Stimulated activated CD4-positive, alpha-beta T cell treated with anti-CD3 and anti-CD28 coated beads, Interleukin-15, amount 100 ng/mL, for 48 hours (primary cell): ENCODE measurements around the gene ABTB2.
"Not testable (repeated sequence)": the region's sequence is repeated elsewhere in the genome, so short reads cannot be mapped to it uniquely, and the experiment has no call there.

Experiments used
- DNase-seq, 2 donors: peaks; one replicate each; pipeline ENCODE4 v3.0.0-alpha.2; 2020; ENCODE audit warnings: low read depth in 2 of 2

ABTB2 gene

DNA sequence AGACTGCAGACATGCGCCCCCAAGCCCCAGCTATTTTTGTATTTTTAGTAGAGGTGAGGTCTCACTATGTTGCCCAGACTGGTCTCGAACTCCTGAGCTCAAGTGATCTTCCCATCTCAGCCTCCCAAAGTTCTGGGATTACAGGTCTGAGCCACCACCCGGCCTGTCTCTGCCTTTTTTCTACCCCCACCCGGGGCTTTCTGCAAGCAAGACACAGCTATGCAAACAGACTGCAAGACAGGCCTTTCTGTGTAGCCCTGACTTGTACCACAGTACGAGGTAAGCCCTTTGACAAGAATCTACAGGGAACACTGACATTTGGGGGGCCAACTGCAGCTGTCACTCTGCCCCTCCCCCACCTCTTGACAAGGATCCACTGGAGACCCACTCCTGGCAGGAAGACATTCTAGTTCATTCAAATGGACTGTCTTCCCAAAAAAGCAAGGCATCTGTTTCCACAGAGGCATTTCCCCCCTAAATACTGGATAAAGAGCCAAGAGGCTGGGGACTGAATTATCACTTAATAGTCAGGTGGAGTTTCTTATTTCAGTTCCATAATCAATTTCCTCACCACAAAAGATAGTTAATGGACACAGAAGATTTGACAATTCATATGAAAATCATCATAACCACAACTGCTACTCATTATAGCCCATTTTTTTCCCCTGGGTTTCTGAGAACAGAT, 118.2 kb downstream of the ABTB2 start:
- DNase-seq, result no peak

DNA sequence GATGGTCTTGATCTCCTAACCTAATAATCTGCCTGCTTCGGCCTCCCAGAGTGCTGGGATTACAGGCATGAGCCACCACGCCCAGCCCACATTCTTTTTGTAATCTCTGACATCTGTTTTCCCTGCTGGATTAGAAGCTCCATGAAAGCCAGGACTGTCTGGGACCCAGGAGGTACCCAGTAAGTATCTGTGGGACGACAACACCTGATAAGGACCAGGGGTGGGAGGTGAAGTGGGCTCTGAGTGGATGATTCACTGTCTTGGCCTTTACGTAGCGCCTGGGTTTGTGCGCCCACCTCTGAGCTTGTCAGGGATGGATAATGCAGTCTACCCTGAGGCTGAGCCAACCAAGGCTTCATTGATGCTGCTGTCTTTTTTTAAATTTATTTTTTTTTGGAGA, 118.8 kb downstream of the ABTB2 start:
- no peak for DNase-seq

DNA sequence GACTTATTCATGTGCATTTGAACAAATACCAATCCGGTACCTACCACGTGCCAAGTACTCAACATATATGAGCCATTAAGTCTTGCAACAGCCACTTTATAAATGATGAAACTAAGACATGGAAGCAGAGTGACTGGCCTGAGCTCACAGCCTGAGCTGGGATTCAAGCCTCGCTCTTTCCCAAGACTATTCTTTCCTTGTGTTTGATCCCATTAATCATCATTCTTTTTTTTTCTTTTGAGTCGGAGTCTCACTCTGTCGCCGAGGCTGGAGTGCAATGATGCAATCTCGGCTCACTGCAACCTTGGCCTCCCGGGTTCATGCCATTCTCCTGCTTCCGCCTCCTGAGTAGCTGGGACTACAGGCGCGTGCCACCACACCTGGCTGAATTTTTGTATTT, 119.3 kb downstream of the ABTB2 start:
- no peak for DNase-seq

- no peak for DNase-seq
Measured at GRCh38 chr11:34236572-34236971, 121.2 kb downstream of the ABTB2 start.

- DNase-seq, result no peak
Measured at GRCh38 chr11:34235591-34236071, 122.2 kb downstream of the ABTB2 start.

- DNase-seq, result no peak
Measured at GRCh38 chr11:34235189-34235588, 122.6 kb downstream of the ABTB2 start.

GRCh38 chr11:34234086-34234740, 123.6 kb downstream of the ABTB2 start:
- DNase-seq, result peak; percentile 70 to 77

GRCh38 chr11:34233215-34233614, 124.6 kb downstream of the ABTB2 start:
- DNase-seq, result no peak

- DNase-seq, result no peak
Measured at GRCh38 chr11:34232807-34233206, 125.0 kb downstream of the ABTB2 start.

DNA sequence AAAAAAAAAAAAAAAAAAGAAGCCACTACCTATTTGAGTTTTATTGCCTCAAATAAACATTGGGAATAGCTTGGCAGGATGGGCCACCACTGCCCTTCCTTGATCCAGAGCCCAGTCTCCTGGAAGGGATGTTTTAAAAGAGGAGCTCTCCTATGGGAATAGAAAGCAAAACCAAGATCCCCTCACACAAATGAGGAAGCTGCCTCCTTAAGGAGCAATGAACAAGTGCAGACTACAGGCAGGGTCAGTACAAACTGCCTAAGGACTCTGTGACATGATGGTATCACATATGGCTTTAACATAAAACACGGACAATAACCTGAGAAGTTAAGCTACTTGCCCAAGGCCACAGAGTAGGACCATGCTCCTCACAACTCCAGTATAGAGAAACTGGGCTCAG, 131.6 kb downstream of the ABTB2 start:
- DNase-seq, result no peak

DNA sequence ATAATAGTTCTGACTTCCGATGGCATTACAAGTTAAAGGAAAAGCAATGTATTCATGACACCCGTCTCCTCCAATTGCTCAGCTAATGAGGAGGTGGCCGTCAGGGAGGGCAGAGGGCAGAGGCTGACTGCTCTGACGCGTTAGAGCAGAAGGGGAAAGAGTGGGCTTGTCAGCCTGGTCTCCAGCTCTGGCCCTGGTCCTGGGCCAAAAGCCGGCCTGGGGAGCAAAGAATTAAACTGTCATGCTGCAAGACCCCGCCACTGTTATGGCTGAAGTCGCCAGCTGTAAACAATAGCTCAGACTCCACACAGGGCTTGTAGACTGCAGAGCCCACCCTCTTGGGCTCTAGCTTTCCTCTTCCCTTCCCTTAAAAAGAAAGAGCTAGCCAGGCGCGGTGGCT, 132.7 kb downstream of the ABTB2 start:
- DNase-seq, result no peak

DNA sequence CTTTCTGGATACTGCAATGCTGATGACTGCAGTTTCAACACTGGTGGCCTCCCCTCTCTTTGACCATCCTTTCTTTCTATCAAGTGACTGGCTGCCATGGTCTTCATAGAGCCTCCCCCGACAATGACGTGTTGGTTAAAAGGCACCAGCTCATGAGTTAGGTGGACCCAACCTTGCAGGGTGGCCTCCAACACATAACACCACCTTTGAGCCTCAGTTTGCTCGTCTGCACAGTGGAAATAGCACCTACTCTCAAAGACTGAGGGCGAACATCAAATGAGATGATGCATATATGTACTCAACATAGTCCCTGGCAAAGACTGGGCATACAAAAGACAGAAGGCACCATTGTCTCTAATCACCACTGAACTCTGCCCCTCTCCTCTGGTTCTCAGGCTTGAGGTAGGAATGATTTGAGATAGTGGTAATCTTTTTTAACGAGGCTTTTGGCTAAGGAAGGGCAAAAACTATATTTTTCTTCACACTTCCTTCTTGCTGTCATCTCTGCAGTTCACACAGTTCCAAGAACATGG, 133.3 kb downstream of the ABTB2 start:
- no peak for DNase-seq

DNA sequence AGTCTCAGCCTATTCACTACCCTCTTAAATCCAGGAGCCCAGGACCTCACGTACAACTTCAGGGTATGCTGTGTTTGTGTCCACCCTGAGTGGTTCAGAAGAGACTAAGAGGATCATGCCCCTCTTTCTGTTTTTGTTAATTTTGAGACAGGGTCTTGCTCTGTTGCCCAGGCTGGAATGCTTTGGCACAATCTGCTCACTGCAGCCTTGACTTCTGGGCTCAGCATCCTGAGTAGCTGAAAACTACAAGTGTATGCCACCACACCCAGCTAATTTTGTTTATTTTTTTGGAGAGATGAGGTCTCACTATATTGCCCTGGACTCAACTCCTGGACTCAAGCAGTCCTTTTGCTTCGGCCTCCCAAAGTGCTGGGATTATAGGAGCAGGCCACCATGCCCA, 133.9 kb downstream of the ABTB2 start:
- DNase-seq, result no peak

GRCh38 chr11:34223021-34223813, 134.6 kb downstream of the ABTB2 start:
- no peak for DNase-seq

- no peak for DNase-seq
Measured at GRCh38 chr11:34222030-34222429, 135.8 kb downstream of the ABTB2 start.

DNA sequence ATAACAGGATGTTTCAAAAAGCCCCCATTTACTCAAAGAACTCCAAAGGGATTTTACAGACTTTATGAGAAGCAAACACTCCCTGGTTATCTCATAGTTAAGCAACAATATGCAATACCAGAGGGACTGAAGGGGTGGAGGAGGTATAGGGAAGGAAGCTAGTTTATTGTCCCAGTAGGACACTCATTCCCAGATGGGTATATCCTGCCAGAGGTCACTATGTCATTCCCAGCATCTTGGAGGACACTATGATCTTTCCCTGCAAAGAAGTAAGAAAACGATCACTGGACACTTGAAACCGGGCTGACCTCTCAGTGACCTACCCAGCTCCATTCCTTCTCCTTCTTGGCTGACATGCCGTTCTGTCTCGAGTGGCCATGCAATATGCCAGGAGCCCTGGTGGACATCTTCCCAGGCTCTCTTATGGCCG, 137.9 kb downstream of the ABTB2 start:
- no peak for DNase-seq

GRCh38 chr11:34219279-34219678, 138.5 kb downstream of the ABTB2 start:
- DNase-seq, result no peak

DNA sequence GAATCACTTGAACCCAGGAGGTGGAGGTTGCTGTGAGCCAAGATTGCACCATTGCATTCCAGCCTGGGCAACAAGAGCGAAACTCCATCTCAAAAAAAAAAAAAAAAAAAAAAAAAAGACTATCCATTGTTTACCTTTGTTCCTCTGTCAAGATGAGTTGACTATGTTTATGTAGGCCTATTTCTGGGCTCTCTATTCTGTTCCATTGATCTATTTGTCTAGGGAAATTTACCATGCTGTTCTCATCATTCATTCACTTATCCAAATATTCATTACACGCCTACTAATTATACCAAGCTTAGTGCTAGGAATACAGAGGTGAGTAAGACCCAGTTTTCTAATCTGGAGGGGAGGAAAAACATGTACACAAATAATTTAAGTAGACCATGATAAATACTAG, 139.1 kb downstream of the ABTB2 start:
- not testable (repeated sequence) for DNase-seq

GRCh38 chr11:34218067-34218466, 139.7 kb downstream of the ABTB2 start:
- no peak for DNase-seq

DNA sequence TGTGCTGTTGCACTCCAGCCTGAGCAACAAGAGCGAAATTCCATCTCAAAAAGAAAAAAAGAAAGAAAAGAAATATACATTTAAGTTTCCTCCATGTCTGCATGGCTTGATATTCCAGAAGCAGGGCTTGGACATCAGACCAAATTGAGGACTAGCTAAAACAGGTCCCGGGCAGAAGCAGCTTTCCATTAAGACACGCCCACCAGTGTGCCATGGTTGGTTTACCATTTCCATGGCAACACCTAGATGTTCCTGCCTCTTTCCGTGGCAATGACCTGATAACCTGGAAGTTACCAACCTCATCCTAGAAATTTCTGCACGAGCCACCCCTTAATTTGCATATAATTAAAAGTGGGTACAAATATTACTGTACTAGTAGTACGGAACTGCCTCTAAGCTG, 141.1 kb downstream of the ABTB2 start:
- no peak for DNase-seq

DNA sequence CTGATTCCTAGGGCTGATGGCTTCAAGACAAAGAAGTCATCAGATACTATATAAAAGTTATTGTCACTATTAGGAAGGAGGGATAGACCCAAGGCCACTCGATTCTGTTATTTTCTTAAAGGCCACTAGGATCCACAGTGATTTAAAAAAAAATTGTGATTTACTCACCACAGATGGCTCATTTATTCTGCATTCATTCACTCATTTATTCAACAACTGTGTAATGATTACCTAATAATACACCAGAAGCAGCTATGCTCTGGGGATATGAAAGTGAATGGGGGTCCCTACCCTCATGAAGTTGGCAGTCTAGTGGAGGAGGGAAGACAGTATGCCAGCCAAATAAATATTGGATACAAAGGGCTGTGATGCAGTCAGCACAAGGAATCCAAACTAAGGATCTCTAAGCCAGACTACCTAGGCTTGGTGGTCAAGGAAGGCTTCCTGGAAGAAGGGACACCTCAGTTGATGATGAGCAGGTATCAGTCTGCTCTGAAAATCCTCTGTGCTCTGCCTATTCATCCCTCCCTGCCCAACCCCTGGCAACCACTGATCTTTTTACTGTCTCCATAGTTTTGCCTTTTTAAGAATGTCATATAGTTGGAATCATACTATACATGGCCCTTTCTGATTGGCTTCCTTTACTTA, 141.9 kb downstream of the ABTB2 start:
- no peak for DNase-seq
